Activated CD8-positive, alpha-beta memory T cell treated with anti-CD3 and anti-CD28 coated beads, Interleukin-2, amount 50 U/mL, for 1 hour (primary cell): ENCODE data around the gene ACTL10.

Experiments
- DNase-seq: peaks from one replicate; pipeline ENCODE4 v3.0.0-alpha.2; 2020; ENCODE audit errors: extremely low read depth

The ACTL10 gene

GRCh38 chr20:33649201-33649681 lies 17.5 kb upstream of the ACTL10 start:
- no peak for DNase-seq

GRCh38 chr20:33650111-33650752 lies 16.5 kb upstream of the ACTL10 start:
- DNase-seq = no peak

- DNase-seq = no peak
These were observed 15.8 kb upstream of the ACTL10 start for GRCh38 chr20:33650753-33651561.

GRCh38 chr20:33651562-33652048 lies 15.1 kb upstream of the ACTL10 start:
- DNase-seq = no peak

- DNase-seq = no peak
These were observed 13.4 kb upstream of the ACTL10 start for GRCh38 chr20:33653218-33653899.

GRCh38 chr20:33653900-33654596 lies 12.7 kb upstream of the ACTL10 start:
- no peak for DNase-seq

GRCh38 chr20:33654680-33655161 lies 12.0 kb upstream of the ACTL10 start:
- no peak for DNase-seq

- no peak for DNase-seq
These were observed 11.6 kb upstream of the ACTL10 start for GRCh38 chr20:33655164-33655563.

GRCh38 chr20:33656010-33656782 lies 10.5 kb upstream of the ACTL10 start:
- no peak for DNase-seq

GRCh38 chr20:33656783-33657703 lies 9.7 kb upstream of the ACTL10 start:
- DNase-seq = no peak

- DNase-seq = no peak
These were observed 9.0 kb upstream of the ACTL10 start for GRCh38 chr20:33657704-33658095.

GRCh38 chr20:33658510-33658909 lies 8.2 kb upstream of the ACTL10 start:
- DNase-seq = no peak

- DNase-seq = no peak
These were observed 7.8 kb upstream of the ACTL10 start for GRCh38 chr20:33658929-33659328.

GRCh38 chr20:33659341-33660034 lies 7.3 kb upstream of the ACTL10 start:
- DNase-seq = no peak

- no peak for DNase-seq
These were observed 6.6 kb upstream of the ACTL10 start for GRCh38 chr20:33660035-33660684.

GRCh38 chr20:33660685-33661058 lies 6.1 kb upstream of the ACTL10 start:
- DNase-seq = no peak

GRCh38 chr20:33662172-33662571 lies 4.6 kb upstream of the ACTL10 start, which contains the start of gene C20orf144:
TSS of gene C20orf144 (plus strand) at chr20:33662327. CDS start at chr20:33662346, 19 bp downstream.
- no peak for DNase-seq
